IMR-90 (cell line): Measurements from ENCODE around the gene USP53. TPM values are rescaled to one million over a fixed set of nuclear protein-coding genes. Genes with fewer than 3 reads are reported as not detected.

Experiments used
- ATAC-seq: fragments of 200-7000 bp; cut with Tn5 transposase; 2 replicates; pipeline ENCODE4 v1.9.1; 2020; ENCODE audit warnings: low read depth, mild to moderate bottlenecking, moderate library complexity
- BruUV-seq: library from RNA; stranded (reverse); fragments of 400-500 nt; replicated peaks from 2 replicates; lab custom pipeline; 2021; lab: Mats Ljungman, UMichigan
- CTCF ChIA-PET: fragments of 300-600 bp; formaldehyde crosslinking; extraction: SDS; loops from one replicate; lab custom pipeline; 2021; ENCODE audit warnings: antibody characterized with exemption; lab: Yijun Ruan, JAX
- POLR2A ChIA-PET: fragments of 300-600 bp; sonication (Branson Sonifier 250); formaldehyde crosslinking; loops from one replicate; lab custom pipeline; 2022; ENCODE audit warnings: antibody characterized with exemption; ENCODE audit not compliant: unreplicated experiment; lab: Charles Lee
- DNase-seq: peaks from one replicate; pipeline ENCODE4 v3.0.0; 2013
- H2AFZ ChIP-seq: replicated peaks from 2 replicates; pipeline ENCODE3; 2013; ENCODE audit warnings: low read length, mild to moderate bottlenecking; ENCODE audit not compliant: poor library complexity
- H2AK5ac ChIP-seq: 2 replicates; pipeline ENCODE4 v1.6.1; 2013; ENCODE audit warnings: low read depth, low read length, inconsistent platforms
- H2AK9ac ChIP-seq: replicated peaks from 2 replicates; pipeline ENCODE3; 2013; ENCODE audit warnings: mild to moderate bottlenecking, low read depth, low read length, moderate library complexity; ENCODE audit not compliant: poor library complexity
- H2BK120ac ChIP-seq: 2 replicates; pipeline ENCODE4 v1.6.1; 2013; ENCODE audit warnings: low read depth, low read length, inconsistent platforms
- H2BK15ac ChIP-seq: 3 replicates; pipeline ENCODE4 v1.6.1; 2013; ENCODE audit warnings: low read depth, low read length, inconsistent platforms
- H2BK20ac ChIP-seq: 2 replicates; pipeline ENCODE4 v1.6.1; 2013; ENCODE audit warnings: low read depth, mild to moderate bottlenecking, inconsistent platforms, low read length, moderate library complexity
- H2BK5ac ChIP-seq: 2 replicates; pipeline ENCODE4 v1.6.1; 2013; ENCODE audit warnings: mild to moderate bottlenecking, low read depth, low read length, inconsistent platforms; ENCODE audit not compliant: poor library complexity, severe bottlenecking
- H3K14ac ChIP-seq: replicated peaks from 2 replicates; pipeline ENCODE4 v1.6.1; 2013; ENCODE audit warnings: low read depth, low read length, inconsistent platforms
- H3K18ac ChIP-seq: 2 replicates; pipeline ENCODE4 v1.6.1; 2013; ENCODE audit warnings: low read depth, low read length, control low read depth
- H3K23ac ChIP-seq: 2 replicates; pipeline ENCODE4 v1.6.1; 2013; ENCODE audit warnings: low read depth, low read length, inconsistent platforms
- H3K27ac ChIP-seq: 2 replicates; pipeline ENCODE4 v1.5.1; 2013; ENCODE audit warnings: mild to moderate bottlenecking, control low read depth, low read length; ENCODE audit not compliant: insufficient read depth
- H3K27me3 ChIP-seq: 2 replicates; pipeline ENCODE4 v1.6.1; 2013; ENCODE audit warnings: low read length; ENCODE audit not compliant: control insufficient read depth, insufficient read depth
- H3K36me3 ChIP-seq: 2 replicates; pipeline ENCODE4 v1.6.1; 2013; ENCODE audit warnings: low read length, mixed read lengths; ENCODE audit not compliant: control insufficient read depth, insufficient read depth
- H3K4ac ChIP-seq: 2 replicates; pipeline ENCODE4 v1.6.1; 2013; ENCODE audit warnings: low read depth, low read length, inconsistent platforms
- H3K4me1 ChIP-seq: 2 replicates; pipeline ENCODE4 v1.6.1; 2013; ENCODE audit warnings: low read length, mixed read lengths; ENCODE audit not compliant: control insufficient read depth, insufficient read depth
- H3K4me2 ChIP-seq: 2 replicates; pipeline ENCODE4 v1.6.1; 2013; ENCODE audit warnings: low read depth, mild to moderate bottlenecking, control low read depth, low read length, moderate library complexity
- H3K4me3 ChIP-seq: 2 replicates; pipeline ENCODE4 v1.5.1; 2013; ENCODE audit warnings: low read depth, mild to moderate bottlenecking, control low read depth, low read length, moderate library complexity; ENCODE audit not compliant: insufficient read depth
- H3K56ac ChIP-seq: 2 replicates; pipeline ENCODE4 v1.6.1; 2013; ENCODE audit warnings: low read length, inconsistent platforms; ENCODE audit not compliant: insufficient read depth; ENCODE audit errors: extremely low read depth
- H3K79me1 ChIP-seq, 2 experiments: 2 replicates each; pipeline ENCODE4 v1.6.1; 2013; ENCODE audit warnings: low read length in 2 of 2, inconsistent platforms in 1 of 2, low read depth in 1 of 2
- H3K9ac ChIP-seq: 2 replicates; pipeline ENCODE4 v1.6.1; 2013; ENCODE audit warnings: low read depth, low read length, control low read depth
- H3K9me1 ChIP-seq: 2 replicates; pipeline ENCODE4 v1.6.1; 2013; ENCODE audit warnings: low read length, inconsistent platforms; ENCODE audit not compliant: insufficient read depth
- H3K9me3 ChIP-seq: 2 replicates; pipeline ENCODE4 v1.6.1; 2013; ENCODE audit warnings: low read length; ENCODE audit not compliant: control insufficient read depth, insufficient read depth
- H4K20me1 ChIP-seq: 2 replicates; pipeline ENCODE4 v1.6.1; 2013; ENCODE audit warnings: low read length, inconsistent platforms; ENCODE audit not compliant: insufficient read depth
- H4K5ac ChIP-seq: 2 replicates; pipeline ENCODE4 v1.6.1; 2013; ENCODE audit warnings: mild to moderate bottlenecking, low read depth, low read length, control low read depth
- H4K8ac ChIP-seq, 2 experiments: 2 replicates each; pipeline ENCODE4 v1.6.1; 2013; ENCODE audit warnings: low read depth in 2 of 2, low read length in 2 of 2, control low read depth in 1 of 2, inconsistent platforms in 1 of 2
- H4K91ac ChIP-seq: 2 replicates; pipeline ENCODE4 v1.6.1; 2013; ENCODE audit warnings: low read depth, low read length, inconsistent platforms; ENCODE audit not compliant: insufficient read depth
- BHLHE40 ChIP-seq: fragments of 150-350 bp; IDR thresholded peaks from 2 replicates; pipeline ENCODE4 v1.6.1; 2016; ENCODE audit warnings: mild to moderate bottlenecking, low read depth, low read length
- CEBPB ChIP-seq: IDR thresholded peaks from 2 replicates; pipeline ENCODE4 v1.6.1; 2012; ENCODE audit warnings: low read depth, low read length, improper control_type of control experiment
- CHD1 ChIP-seq: IDR thresholded peaks from 2 replicates; pipeline ENCODE4 v1.6.1; 2012; ENCODE audit warnings: low read depth, low read length, improper control_type of control experiment
- CTCF ChIP-seq: conservative IDR thresholded peaks from 2 replicates; pipeline ENCODE4 v1.5.1; 2012; ENCODE audit warnings: mild to moderate bottlenecking, low read depth, low read length, improper control_type of control experiment
- ELK1 ChIP-seq: fragments of 150-350 bp; IDR thresholded peaks from 2 replicates; pipeline ENCODE4 v1.6.1; 2016; ENCODE audit warnings: low read depth, mild to moderate bottlenecking, low read length, moderate library complexity, borderline replicate concordance
- FOS ChIP-seq: fragments of 150-350 bp; IDR thresholded peaks from 2 replicates; pipeline ENCODE4 v1.6.1; 2016; ENCODE audit warnings: low read depth, low read length
- MAFK ChIP-seq: IDR thresholded peaks from 2 replicates; pipeline ENCODE4 v1.6.1; 2012; ENCODE audit warnings: low read depth, low read length, improper control_type of control experiment
- MAZ ChIP-seq: IDR thresholded peaks from 2 replicates; pipeline ENCODE4 v1.6.1; 2012; ENCODE audit warnings: low read depth, mild to moderate bottlenecking, low read length, improper control_type of control experiment, moderate library complexity, borderline replicate concordance
- MXI1 ChIP-seq: IDR thresholded peaks from 2 replicates; pipeline ENCODE4 v1.6.1; 2012; ENCODE audit warnings: low read depth, mild to moderate bottlenecking, low read length, moderate library complexity, borderline replicate concordance
- NFE2L2 ChIP-seq: fragments of 150-350 bp; IDR thresholded peaks from 2 replicates; pipeline ENCODE4 v1.6.1; 2016; ENCODE audit warnings: low read depth, mild to moderate bottlenecking, low read length
- POLR2A ChIP-seq: IDR thresholded peaks from 2 replicates; pipeline ENCODE4 v1.6.1; 2012; ENCODE audit warnings: mild to moderate bottlenecking, low read depth, low read length
- RAD21 ChIP-seq: IDR thresholded peaks from 2 replicates; pipeline ENCODE4 v1.6.1; 2012; ENCODE audit warnings: low read length, improper control_type of control experiment
- RCOR1 ChIP-seq: IDR thresholded peaks from 2 replicates; pipeline ENCODE4 v1.6.1; 2012; ENCODE audit warnings: mild to moderate bottlenecking, low read length, improper control_type of control experiment; ENCODE audit not compliant: insufficient replicate concordance
- RFX5 ChIP-seq: IDR thresholded peaks from 2 replicates; pipeline ENCODE4 v1.8.0; 2012; ENCODE audit warnings: low read depth, mild to moderate bottlenecking, low read length, moderate library complexity
- SMC3 ChIP-seq: fragments of 150-350 bp; IDR thresholded peaks from 2 replicates; pipeline ENCODE4 v1.6.1; 2016; ENCODE audit warnings: low read depth, mild to moderate bottlenecking, antibody characterized with exemption, low read length, moderate library complexity
- USF2 ChIP-seq: fragments of 150-350 bp; IDR thresholded peaks from 2 replicates; pipeline ENCODE4 v1.6.1; 2017; ENCODE audit warnings: mild to moderate bottlenecking, antibody characterized with exemption, low read length, low read depth
- WGBS, 2 experiments: methylation state at CpG; one replicate each; pipeline versions ENCODE4 v1.1.5 to v1.1.7; 2013; ENCODE audit warnings: missing lambda C conversion rate in 2 of 2; ENCODE audit not compliant: insufficient read length in 1 of 2; ENCODE audit errors: extremely low coverage in 2 of 2; 5-methylcytosine and 5-hydroxymethylcytosine counted together
- dilution Hi-C: fragments of 300-500 bp; cut with HindIII; formaldehyde crosslinking; loops from one replicate; pipeline ENCODE4 v1.14.3; 2018; ENCODE audit warnings: low sequenced_read_pairs; ENCODE audit not compliant: unreplicated experiment
- in situ Hi-C: fragments of 300-500 bp; cut with MboI; formaldehyde crosslinking; loops from 3 replicates; pipeline ENCODE4 v1.14.3; 2019; ENCODE audit warnings: low sequenced_read_pairs, inconsistent platforms, mixed read lengths
- intact Hi-C: fragments of 100-400 bp; cut with micrococcal nuclease; formaldehyde crosslinking; loops from 2 replicates; pipeline ENCODE4 v1.10.0; 2022
- polyA plus RNA-seq, 3 experiments: library from polyadenylated mRNA; depleted of rRNA; stranded (reverse); fragments of >200 nt; gene quantifications; 2 replicates each; pipeline ENCODE4 v1.2.3, GENCODE V29; 2012; ENCODE audit warnings: low replicate concordance in 1 of 3
- total RNA-seq: library from RNA; depleted of rRNA; stranded (reverse); fragments of >200 nt; gene quantifications from 2 replicates; pipeline ENCODE4 v1.2.3, GENCODE V29; 2012

Gene USP53
- total and polyA plus RNA-seq, 2 of the 4 experiments (the other 2 are of a cell fraction), result 11.2 to 24.0 TPM

GRCh38 chr4:119315036-119315435 lies 102.5 kb downstream of the USP53 start:
- no peak for TF ChIP-seq RCOR1
- TF ChIP-seq FOS, result no peak
- TF ChIP-seq CTCF, result no peak
- no peak for TF ChIP-seq USF2
- TF ChIP-seq MAFK, result no peak
- TF ChIP-seq RFX5, result no peak
- no peak for TF ChIP-seq NFE2L2
- TF ChIP-seq CEBPB, result no peak
- no peak for TF ChIP-seq ELK1
- TF ChIP-seq RAD21, result no peak
- no peak for TF ChIP-seq BHLHE40
- TF ChIP-seq POLR2A, result no peak
- TF ChIP-seq MXI1, result no peak
- TF ChIP-seq CHD1, result no peak
- no peak for TF ChIP-seq MAZ
- no peak for TF ChIP-seq SMC3
- Histone ChIP-seq H3K14ac (no peak overlapping the region), H3K9me1 (no peaks in the 10 kb centered on the region), H2BK120ac (no peak overlapping the region), H3K36me3 (no peaks in the 10 kb centered on the region), H4K91ac (no peak overlapping the region), H3K4me1 (no peaks in the 10 kb centered on the region), H3K23ac (no peak overlapping the region), H3K4me2 (no peak overlapping the region), H3K27me3 (no peaks in the 10 kb centered on the region), H2BK5ac (no peak overlapping the region), H3K4ac (no peak overlapping the region), H2AFZ (no peak overlapping the region), H2BK15ac (no peak overlapping the region), H3K27ac (no peak overlapping the region), H2BK20ac (no peak overlapping the region), H2AK5ac (no peak overlapping the region), H4K5ac (no peak overlapping the region), H3K9me3 (no peaks in the 10 kb centered on the region), H3K4me3 (no peak overlapping the region), H3K9ac (no peak overlapping the region), H2AK9ac (no peak overlapping the region), H3K18ac (no peak overlapping the region), H3K56ac (no peak overlapping the region), H4K20me1 (no peaks in the 10 kb centered on the region), H4K8ac (no peak overlapping the region), H3K79me1 (no peaks in the 10 kb centered on the region)
- in situ Hi-C loops, result loop anchor here (10.0 kb wide), 2 partner anchors 170 to 310 kb away; partner anchors contain the start of gene PDE5A
- ATAC-seq (no peak; the same call in 1 of the 2 replicates), DNase-seq (peak; percentile 12)
- dilution Hi-C loops, result no loop called here
- BruUV-seq, result no TSS peak
- CTCF ChIA-PET, result no interaction called here
- WGBS, 2 experiments, result no CpG with 5 or more reads among the region's 2 CpGs
- POLR2A ChIA-PET, result no interaction called here
- intact Hi-C loops, result loop anchor here (2.0 to 10.0 kb wide), 2 partner anchors 312 to 1780 kb away; no protein-coding TSS in a partner anchor
